NCI-H1105 (cell line): ENCODE measurements around the gene FAM171A2.

Experiments used
- DNase-seq: peaks from one replicate; lab custom pipeline; 2025; lab: John Stamatoyannopoulos, UW

The FAM171A2 gene

GRCh38 chr17:44323359-44324091 is 40.1 kb downstream of the FAM171A2 start:
- no peak for DNase-seq

DNA sequence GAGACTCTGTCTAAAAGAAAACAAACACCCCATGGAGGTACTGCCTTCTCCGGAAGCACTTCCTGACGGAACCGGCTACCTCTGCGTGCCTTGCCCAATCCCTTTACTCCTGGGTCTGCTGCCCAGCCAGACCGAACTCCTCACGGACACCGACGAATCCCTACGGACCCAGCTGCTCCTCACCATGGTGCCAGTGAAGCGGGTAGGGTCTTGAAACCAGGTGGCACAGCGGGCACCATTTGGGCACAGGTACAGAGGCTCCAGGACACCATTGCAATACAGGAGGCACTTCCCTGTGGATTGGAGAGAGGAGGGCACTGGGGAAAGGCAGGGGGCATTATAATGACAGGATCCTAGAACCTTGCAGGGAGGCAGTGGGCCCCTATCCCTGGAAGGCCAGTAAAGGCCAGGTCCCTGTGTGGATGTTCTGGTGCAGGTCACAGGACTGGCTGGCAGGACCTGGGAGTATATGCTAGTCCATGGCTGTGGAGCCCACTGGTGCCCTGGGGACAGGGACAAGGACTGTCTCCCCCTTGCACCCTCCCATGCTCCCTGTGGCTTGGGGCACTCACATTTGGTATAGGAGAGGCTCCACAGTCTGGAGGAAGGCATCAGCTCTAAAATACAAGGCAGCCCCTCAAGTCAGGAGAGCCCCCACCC is 41.3 kb downstream of the FAM171A2 start:
- no peak for DNase-seq

- DNase-seq: no peak
Measured at GRCh38 chr17:44321246-44322120, 42.2 kb downstream of the FAM171A2 start.

- no peak for DNase-seq
Measured at GRCh38 chr17:44320066-44320465, 43.6 kb downstream of the FAM171A2 start.

- DNase-seq: no peak
Measured at GRCh38 chr17:44318077-44318892, 45.4 kb downstream of the FAM171A2 start.

DNA sequence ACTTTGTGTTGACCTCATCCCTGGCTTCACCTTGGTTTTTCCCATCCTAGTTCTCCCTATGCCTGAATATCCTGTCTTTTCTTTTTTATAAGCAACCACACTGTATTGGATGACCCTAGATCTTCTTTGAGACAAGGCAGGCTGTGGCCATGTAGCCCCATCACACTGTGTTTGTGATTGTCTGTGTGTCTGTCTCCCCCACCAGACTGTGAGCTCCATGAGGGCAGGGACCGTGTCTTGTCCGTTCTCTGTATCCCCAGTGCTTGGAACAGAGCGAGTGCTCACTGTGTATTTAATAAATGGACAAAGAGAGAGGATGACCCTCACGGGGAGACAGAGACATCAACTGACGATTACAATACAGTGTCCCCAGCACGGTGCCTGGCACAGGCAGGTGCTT is 46.1 kb downstream of the FAM171A2 start:
- DNase-seq: no peak

DNA sequence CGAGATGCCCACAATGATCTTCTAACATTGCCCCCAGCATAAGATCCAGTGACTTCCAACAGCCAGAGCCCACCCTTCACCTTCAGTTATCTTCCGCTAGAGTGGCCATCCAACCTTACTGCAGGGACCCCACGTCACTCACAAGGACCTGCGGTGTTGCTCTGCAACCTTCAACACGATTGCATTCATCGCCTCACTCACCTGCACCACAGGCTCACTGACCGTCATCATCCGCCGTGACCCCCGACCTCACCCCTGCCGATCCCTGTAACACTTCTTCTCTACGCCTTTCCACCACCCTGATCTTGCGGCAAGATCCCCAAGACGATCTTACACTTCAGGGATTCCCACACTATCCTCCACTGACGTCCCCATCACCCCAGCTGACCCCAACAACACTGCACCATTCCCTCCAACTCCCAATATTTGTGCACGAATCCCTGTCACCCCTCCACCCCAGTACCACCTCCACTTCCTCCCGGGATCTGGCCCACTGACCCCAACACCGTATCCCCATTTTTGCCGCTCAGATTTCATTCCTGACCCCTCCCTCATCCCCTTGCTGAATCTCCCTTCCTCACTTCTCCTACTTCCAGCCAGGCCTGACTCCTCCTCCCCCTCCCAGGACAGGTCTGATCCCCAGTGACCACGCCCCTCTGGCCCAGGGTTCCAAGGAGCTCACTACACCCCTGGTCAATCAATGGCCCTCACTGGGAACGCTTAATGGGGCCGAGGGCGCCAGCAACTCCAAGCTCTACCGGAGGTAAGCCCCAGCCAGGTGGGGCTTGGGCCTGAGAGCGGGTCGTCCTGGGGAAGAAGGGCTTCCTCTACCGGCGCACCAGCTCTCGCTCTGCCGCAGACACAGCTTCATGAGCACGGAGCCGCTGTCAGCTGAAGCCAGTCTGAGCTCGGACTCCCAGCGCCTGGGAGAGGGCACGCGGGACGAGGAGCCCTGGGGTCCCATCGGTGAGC is 47.6 kb downstream of the FAM171A2 start:
- no peak for DNase-seq

DNA sequence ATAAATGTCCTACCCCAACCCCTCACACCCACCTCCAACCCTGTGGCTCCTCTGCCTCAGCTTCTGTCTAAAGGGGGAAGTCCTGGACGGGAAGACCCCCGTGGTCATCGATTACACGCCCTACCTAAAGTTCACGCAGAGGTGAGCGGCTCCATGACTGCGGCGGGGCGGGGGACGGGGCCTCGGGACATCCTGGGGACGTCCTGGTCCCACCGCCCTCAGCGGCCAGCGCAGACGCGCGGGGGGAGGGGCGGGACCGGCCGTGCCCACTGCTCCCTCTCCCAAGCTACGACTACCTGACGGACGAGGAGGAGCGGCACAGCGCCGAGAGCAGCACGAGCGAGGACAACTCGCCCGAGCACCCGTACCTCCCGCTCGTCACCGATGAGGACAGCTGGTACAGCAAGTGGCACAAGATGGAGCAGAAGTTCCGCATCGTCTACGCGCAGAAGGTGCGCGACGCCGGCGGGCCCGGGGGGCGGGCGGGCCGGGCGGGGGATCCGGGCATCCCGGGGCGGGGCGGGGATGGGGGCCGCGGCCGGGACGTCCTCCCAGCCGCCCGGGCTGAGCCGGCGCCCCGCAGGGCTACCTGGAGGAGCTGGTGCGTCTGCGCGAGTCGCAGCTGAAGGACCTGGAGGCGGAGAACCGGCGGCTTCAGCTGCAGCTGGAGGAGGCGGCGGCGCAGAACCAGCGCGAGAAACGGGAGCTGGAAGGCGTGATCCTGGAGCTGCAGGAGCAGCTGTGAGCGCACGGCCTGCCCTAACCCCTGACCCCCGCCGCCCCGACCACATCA is 48.6 kb downstream of the FAM171A2 start:
- peak; percentile 34 for DNase-seq

- no peak for DNase-seq
Measured at GRCh38 chr17:44314524-44314868, 49.2 kb downstream of the FAM171A2 start.

DNA sequence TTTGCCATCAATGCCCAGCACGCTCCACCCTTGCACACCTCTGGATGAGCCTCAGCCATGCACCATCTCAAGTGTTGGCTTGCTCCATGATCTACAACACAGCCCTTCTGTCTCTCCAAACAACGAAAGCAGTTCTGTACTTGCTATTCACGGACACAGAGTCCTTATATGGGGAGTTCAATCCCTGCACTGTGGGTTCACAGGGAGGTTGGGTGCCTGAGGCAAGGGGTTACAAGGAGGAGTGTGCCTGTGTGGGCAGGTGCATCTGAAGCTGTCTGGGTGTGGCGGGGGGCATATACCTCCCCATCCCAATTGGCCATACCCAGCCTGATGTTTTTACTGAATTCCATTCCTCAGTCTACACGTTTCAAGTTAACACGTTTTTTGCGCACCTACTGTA is 49.6 kb downstream of the FAM171A2 start:
- DNase-seq: no peak

DNA sequence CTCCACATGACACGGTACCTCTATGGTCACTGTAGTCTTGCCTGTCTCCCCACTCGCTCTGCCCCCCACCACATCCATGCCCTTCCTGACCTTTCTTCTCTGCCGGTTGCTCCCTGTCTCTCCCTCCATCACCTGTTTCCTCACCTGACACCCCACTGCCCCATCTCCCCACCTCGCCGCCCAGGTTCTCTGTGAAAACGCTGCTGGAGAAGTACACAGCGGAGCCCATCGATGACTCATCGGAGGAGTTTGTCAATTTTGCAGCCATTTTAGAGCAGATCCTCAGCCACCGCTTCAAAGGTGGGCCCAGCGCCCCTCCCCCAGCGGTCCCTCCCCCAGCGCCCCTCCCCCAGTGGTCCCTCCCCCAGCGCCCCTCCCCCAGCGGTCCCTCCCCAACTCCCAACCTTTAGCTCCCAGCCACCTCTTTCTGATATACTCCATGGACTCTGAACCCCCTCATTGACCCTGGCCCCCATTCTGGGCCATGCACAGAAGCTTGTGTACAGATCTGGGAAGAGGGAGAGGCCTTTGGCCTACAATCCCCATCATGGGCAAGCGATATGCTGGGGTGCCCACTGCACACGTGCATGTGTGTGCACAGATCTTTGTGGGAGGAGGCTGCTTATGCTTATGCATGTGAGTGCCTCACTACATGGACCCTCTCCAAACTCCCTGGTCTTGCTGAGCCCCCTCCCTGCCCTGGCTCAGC is 51.1 kb downstream of the FAM171A2 start:
- DNase-seq: no peak

- no peak for DNase-seq
Measured at GRCh38 chr17:44311562-44312181, 52.0 kb downstream of the FAM171A2 start.

GRCh38 chr17:44310609-44311376 is 52.9 kb downstream of the FAM171A2 start:
- no peak for DNase-seq

- DNase-seq: no peak
Measured at GRCh38 chr17:44310188-44310587, 53.5 kb downstream of the FAM171A2 start.

DNA sequence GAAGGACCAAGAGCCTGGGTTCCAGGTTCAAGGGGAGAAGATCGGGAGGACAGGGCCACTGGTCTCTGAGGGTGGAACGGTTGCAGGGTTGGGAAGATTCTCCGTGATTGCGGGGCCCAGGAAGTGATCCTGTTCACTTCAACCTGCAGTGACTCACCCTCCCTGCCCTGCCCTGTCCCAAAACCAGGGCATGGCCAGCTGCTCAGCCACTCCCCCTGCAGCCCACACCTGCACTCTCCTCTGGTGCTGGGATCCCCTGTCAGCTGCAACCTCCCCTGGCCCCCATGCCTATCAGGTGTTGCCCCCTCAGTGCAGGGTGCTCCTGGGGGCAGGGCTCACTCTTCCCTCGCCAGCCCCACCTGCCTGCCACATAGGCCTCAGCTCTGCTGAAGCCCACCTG is 54.2 kb downstream of the FAM171A2 start:
- DNase-seq: no peak

GRCh38 chr17:44308865-44309264 is 54.8 kb downstream of the FAM171A2 start:
- DNase-seq: no peak

GRCh38 chr17:44308320-44308818 is 55.3 kb downstream of the FAM171A2 start, which contains the start of gene RUNDC3A:
RUNDC3A (plus strand) TSS chr17:44308601; CDS start chr17:44308833, 232 bp downstream.
- peak; percentile 83 for DNase-seq
